Measurements from ENCODE around the gene MANBA.

The MANBA gene

DNA sequence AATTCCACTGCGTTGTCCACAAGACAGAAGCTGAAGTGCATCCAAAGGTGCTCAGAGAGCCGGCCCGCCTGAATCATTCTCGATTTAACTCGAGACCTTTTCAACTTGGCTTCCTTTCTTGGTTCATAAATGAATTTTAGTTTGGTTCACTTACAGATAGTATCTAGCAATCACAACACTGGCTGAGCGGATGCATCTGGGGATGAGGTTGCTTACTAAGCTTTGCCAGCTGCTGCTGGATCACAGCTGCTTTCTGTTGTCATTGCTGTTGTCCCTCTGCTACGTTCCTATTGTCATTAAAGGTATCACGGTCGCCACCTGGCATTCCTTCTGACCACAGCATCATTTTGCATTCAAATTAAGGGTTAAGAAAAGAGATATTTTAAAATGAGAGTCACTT is 144.1 kb downstream of the MANBA start:
- no peak for TF ChIP-seq ZNF274 (IDR thresholded peaks at IDR 0.05; ENCODE audit: low read depth, low read length)
- H3K4me3 ChIP-seq (ENCODE audit: low read length) = no peak overlapping the region

- no peak overlapping the region for H3K4me3 ChIP-seq (ENCODE audit: low read length)
- TF ChIP-seq ZNF274 (IDR thresholded peaks at IDR 0.05; ENCODE audit: low read depth, low read length) = no peak
Observed at GRCh38 chr4:102614801-102615200, 146.0 kb downstream of the MANBA start.

GRCh38 chr4:102612824-102613366 is 147.9 kb downstream of the MANBA start:
- no peak overlapping the region for H3K4me3 ChIP-seq (ENCODE audit: low read length)
- TF ChIP-seq ZNF274 (IDR thresholded peaks at IDR 0.05; ENCODE audit: low read depth, low read length) = no peak

GRCh38 chr4:102612210-102612609 is 148.6 kb downstream of the MANBA start:
- H3K4me3 ChIP-seq (ENCODE audit: low read length) = no peak overlapping the region
- no peak for TF ChIP-seq ZNF274 (IDR thresholded peaks at IDR 0.05; ENCODE audit: low read depth, low read length)

- H3K4me3 ChIP-seq (ENCODE audit: low read length) = no peak overlapping the region
- TF ChIP-seq ZNF274 (IDR thresholded peaks at IDR 0.05; ENCODE audit: low read depth, low read length) = no peak
Observed at GRCh38 chr4:102610476-102610875, 150.3 kb downstream of the MANBA start.

DNA sequence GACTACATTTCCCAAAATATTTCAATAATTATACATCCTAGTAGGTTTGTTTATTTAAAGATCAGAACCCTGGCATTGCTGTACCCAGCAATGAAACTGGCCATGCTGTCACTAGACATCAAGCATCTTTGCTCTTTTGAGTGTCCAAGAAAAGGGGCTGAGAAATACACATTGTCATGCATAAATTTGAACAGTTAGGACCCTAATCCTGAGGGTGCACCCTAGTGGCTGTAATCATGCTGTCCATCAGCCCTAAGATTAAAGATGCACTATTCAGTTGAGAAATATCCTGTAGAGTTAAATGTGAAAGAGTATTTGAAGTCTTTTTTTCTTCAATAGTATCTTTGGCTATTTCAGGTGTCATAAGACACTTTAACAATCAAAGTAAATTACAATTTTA is 150.8 kb downstream of the MANBA start:
- no peak overlapping the region for H3K4me3 ChIP-seq (ENCODE audit: low read length)
- no peak for TF ChIP-seq ZNF274 (IDR thresholded peaks at IDR 0.05; ENCODE audit: low read depth, low read length)

- no peak for TF ChIP-seq ZNF274 (IDR thresholded peaks at IDR 0.05; ENCODE audit: low read depth, low read length)
- H3K4me3 ChIP-seq (ENCODE audit: low read length) = no peak overlapping the region
Observed at GRCh38 chr4:102608190-102608589, 152.6 kb downstream of the MANBA start.

GRCh38 chr4:102606846-102607450 is 153.8 kb downstream of the MANBA start:
- TF ChIP-seq ZNF274 (IDR thresholded peaks at IDR 0.05; ENCODE audit: low read depth, low read length) = no peak

GRCh38 chr4:102606261-102606660 is 154.5 kb downstream of the MANBA start:
- no peak overlapping the region for H3K4me3 ChIP-seq (ENCODE audit: low read length)
- TF ChIP-seq ZNF274 (IDR thresholded peaks at IDR 0.05; ENCODE audit: low read depth, low read length) = no peak

More at GRCh38 chr4:102606846-102607450, 153.8 kb downstream of the MANBA start:
- no peak overlapping the region for H3K4me3 ChIP-seq (ENCODE audit: low read length)

GRCh38 chr4:102604222-102604940 is 156.4 kb downstream of the MANBA start:
- no peak overlapping the region for H3K4me3 ChIP-seq (ENCODE audit: low read length)
- no peak for TF ChIP-seq ZNF274 (IDR thresholded peaks at IDR 0.05; ENCODE audit: low read depth, low read length)

GRCh38 chr4:102601586-102602227 is 159.1 kb downstream of the MANBA start:
- no peak for TF ChIP-seq ZNF274 (IDR thresholded peaks at IDR 0.05; ENCODE audit: low read depth, low read length)

DNA sequence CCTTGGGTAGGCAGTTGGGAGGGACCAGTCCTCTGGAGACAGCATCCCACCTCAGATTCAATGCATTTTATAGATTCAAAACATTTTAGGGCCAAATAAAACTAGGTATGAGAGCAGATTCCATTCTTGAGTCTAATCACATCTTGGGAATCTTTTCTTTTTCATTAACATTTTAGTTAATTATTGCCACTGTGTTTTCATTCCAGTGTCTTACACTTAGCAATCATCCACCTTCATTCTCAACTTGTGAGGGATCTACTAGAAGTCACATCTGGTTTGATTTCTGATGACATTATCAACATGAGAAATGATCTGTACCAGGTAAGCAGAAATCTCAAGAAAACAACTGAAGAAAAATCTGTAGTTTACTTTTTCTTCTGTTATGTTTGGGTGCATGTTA is 160.1 kb downstream of the MANBA start:
- no peak for TF ChIP-seq ZNF274 (IDR thresholded peaks at IDR 0.05; ENCODE audit: low read depth, low read length)
- H3K4me3 ChIP-seq (ENCODE audit: low read length) = no peak overlapping the region

More at GRCh38 chr4:102601586-102602227, 159.1 kb downstream of the MANBA start:
- no peak overlapping the region for H3K4me3 ChIP-seq (ENCODE audit: low read length)

DNA sequence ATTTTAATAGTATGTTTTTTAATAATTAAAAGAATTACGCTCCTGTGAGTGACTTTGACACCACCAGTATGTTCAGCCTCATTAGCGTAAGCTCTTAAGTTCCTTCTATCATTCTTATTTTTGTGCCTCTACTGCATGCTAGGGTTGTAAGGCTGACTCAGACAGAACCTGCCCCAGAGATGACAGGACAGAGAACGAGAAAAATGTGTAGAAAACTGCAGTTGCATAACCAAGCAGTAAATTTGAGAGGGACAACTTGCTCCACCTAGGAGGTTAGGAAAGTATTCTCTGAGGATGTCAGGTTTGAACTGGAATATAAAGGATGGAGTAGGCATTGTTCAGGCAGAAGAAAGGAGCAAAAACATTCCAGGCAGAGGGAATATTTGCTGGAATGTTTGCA is 160.9 kb downstream of the MANBA start:
- H3K4me3 ChIP-seq (ENCODE audit: low read length) = no peak overlapping the region
- TF ChIP-seq ZNF274 (IDR thresholded peaks at IDR 0.05; ENCODE audit: low read depth, low read length) = no peak

- H3K4me3 ChIP-seq (ENCODE audit: low read length) = no peak overlapping the region; the same call in 1 of the 2 replicates
- no peak for TF ChIP-seq ZNF274 (IDR thresholded peaks at IDR 0.05; ENCODE audit: low read depth, low read length)
Observed at GRCh38 chr4:102599455-102599854, 161.3 kb downstream of the MANBA start.
